Mesothelial cell of epicardium (in vitro differentiated cells): Measurements from ENCODE around the gene GSTA1. TPM values are rescaled to one million over a fixed set of nuclear protein-coding genes. Genes with fewer than 3 reads are reported as not detected.
"Not testable (repeated sequence)": the region's sequence is repeated elsewhere in the genome, so short reads cannot be mapped to it uniquely, and the experiment has no call there.

Source experiments
- DNase-seq, 2 experiments: peaks; one replicate each; pipeline ENCODE4 v3.0.0; 2021; ENCODE audit warnings: low spot score in 2 of 2; ENCODE audit not compliant: unreplicated experiment in 2 of 2
- H3K27ac Mint-ChIP-seq: 2 replicates; pipeline ENCODE4 v1.8.0; 2021; ENCODE audit warnings: mixed read lengths
- H3K27me3 Mint-ChIP-seq: 2 replicates; pipeline ENCODE4 v1.8.0; 2021; ENCODE audit warnings: low read depth, mixed read lengths
- H3K36me3 Mint-ChIP-seq: 2 replicates; pipeline ENCODE4 v1.8.0; 2021; ENCODE audit warnings: mixed read lengths
- H3K4me1 Mint-ChIP-seq: 2 replicates; pipeline ENCODE4 v1.8.0; 2021; ENCODE audit warnings: mixed read lengths
- H3K4me3 Mint-ChIP-seq: 2 replicates; pipeline ENCODE4 v1.8.0; 2021; ENCODE audit warnings: mild to moderate bottlenecking, moderate library complexity, mixed read lengths
- H3K9me3 Mint-ChIP-seq: 2 replicates; pipeline ENCODE4 v1.8.0; 2021; ENCODE audit warnings: mixed read lengths
- total RNA-seq: library from RNA; stranded (reverse); gene quantifications from 3 replicates; pipeline ENCODE4 v1.2.1, GENCODE V29; 2021
- TF ChIP-seq, protein P1 (sequence below): fragments of 200-600 bp; sonication (generic); IDR thresholded peaks from one replicate; pipeline ENCODE4 v1.5.0; 2021; ENCODE audit warnings: antibody characterized with exemption; ENCODE audit not compliant: unreplicated experiment

GSTA1 gene
- total RNA-seq, 1 donor from 2014 or later: not detected

DNA sequence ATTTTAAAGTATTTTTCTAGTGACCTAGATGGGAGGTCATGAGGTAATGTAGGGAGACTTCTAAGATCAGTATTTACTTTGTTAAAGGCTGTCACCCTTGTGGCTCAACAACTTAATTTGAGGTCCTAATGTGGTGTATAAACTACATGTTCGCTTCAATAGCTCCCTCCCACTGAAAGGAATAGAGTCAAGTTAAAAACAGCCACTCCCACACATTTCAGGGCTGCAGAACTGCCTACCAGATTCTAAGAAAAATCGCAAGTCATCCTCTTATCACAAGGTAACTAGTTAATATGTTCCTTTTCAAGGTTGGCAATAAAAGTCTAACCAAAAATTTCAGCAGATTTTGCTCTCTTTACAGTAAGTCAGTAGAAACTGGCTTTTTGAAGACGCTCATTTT is 15.1 kb downstream of the GSTA1 start:
- TF ChIP-seq, protein P1, sequence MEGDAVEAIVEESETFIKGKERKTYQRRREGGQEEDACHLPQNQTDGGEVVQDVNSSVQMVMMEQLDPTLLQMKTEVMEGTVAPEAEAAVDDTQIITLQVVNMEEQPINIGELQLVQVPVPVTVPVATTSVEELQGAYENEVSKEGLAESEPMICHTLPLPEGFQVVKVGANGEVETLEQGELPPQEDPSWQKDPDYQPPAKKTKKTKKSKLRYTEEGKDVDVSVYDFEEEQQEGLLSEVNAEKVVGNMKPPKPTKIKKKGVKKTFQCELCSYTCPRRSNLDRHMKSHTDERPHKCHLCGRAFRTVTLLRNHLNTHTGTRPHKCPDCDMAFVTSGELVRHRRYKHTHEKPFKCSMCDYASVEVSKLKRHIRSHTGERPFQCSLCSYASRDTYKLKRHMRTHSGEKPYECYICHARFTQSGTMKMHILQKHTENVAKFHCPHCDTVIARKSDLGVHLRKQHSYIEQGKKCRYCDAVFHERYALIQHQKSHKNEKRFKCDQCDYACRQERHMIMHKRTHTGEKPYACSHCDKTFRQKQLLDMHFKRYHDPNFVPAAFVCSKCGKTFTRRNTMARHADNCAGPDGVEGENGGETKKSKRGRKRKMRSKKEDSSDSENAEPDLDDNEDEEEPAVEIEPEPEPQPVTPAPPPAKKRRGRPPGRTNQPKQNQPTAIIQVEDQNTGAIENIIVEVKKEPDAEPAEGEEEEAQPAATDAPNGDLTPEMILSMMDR: no peak

GRCh38 chr6:52787917-52788316 is 15.7 kb downstream of the GSTA1 start:
- Mint-ChIP-seq H3K36me3 (no peaks in the 10 kb centered on the region), H3K4me1 (peaks cover 9% of the 10 kb centered on the region), H3K9me3 (peaks cover 6% of the 10 kb centered on the region), H3K4me3 (no peak overlapping the region), H3K27me3 (peaks cover 3% of the 10 kb centered on the region), H3K27ac (no peak overlapping the region)
- no peak for DNase-seq
- TF ChIP-seq, protein P1: no peak

More for the DNA sequence above, 15.1 kb downstream of the GSTA1 start:
- no peaks in the 10 kb centered on the region for H3K36me3 Mint-ChIP-seq
- H3K9me3 Mint-ChIP-seq: peaks cover 11% of the 10 kb centered on the region
- H3K27ac Mint-ChIP-seq: no peak overlapping the region
- no peak for DNase-seq
- H3K27me3 Mint-ChIP-seq: peaks cover 7% of the 10 kb centered on the region
- peaks cover 5% of the 10 kb centered on the region for H3K4me1 Mint-ChIP-seq
- H3K4me3 Mint-ChIP-seq: no peak overlapping the region

DNA sequence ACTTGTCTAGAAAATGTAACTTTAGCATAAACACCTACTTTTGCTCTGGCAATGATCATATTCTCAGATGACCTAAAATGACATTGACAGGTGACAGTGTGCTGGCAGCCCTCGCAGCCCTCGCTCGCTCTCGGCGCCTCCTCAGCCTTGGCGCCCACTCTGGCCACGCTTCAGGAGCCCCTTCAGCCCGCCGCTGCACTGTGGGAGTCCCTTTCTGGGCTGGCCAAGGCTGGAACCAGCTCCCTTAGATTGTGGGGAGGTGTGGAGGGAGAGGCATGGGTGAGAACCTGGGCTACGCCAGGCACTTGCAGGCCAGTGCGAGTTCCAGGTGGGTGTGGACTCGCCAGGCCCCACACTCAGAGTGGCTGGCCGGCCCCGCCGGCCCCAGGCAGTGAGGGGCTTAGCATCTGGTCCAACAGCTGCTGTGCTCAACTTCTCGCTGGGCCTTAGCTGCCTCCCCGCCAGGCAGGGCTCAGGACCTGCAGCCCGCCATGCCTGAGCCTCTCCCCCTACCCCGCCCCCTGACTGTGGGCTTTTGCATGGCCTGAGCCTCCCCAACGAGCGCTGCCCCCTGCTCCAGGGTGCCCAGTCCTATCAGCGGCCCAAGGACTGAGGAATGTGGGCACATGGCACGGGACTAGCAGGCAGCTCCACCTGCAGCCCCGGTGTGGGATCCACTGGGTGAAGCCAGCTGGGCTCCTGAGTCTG is 17.2 kb downstream of the GSTA1 start:
- Mint-ChIP-seq H3K36me3 (no peaks in the 10 kb centered on the region), H3K4me1 (peaks cover 13% of the 10 kb centered on the region), H3K9me3 (no peaks in the 10 kb centered on the region), H3K4me3 (no peak overlapping the region), H3K27me3 (peaks cover 1% of the 10 kb centered on the region), H3K27ac (no peak overlapping the region)
- TF ChIP-seq, protein P1: no peak
- DNase-seq: no peak

DNA sequence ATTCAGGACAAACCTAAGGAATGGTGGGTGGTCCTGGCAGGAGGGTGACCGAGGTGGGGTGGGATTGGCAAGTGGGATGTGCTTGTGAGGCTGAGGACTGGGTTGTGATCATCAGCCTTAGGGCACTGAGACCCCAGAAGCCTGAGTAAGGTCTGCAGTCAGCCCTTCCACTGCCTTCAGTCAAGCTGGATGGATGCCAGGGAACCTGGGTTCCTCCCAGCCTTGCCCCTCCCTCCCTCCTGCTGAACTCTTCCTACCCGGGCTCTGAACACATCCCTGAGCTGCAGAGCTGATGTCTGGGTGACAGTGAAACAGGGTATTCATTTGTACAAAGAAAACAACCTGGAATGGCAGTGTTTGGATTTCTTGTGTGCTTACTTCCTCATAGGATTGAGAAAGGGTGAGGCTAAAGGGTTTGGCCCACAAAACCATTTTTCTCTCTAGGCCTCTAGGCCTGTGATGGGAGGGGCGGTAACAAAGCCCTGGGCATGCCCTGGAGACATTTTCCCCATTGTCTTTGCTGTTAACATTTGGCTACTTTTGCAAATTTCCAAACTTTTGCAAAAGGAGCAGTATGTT is 20.8 kb downstream of the GSTA1 start:
- H3K4me1 Mint-ChIP-seq: peaks cover 10% of the 10 kb centered on the region
- not testable (repeated sequence) for H3K36me3 Mint-ChIP-seq, DNase-seq, H3K9me3 Mint-ChIP-seq, H3K4me3 Mint-ChIP-seq, H3K27ac Mint-ChIP-seq, H3K27me3 Mint-ChIP-seq

DNA sequence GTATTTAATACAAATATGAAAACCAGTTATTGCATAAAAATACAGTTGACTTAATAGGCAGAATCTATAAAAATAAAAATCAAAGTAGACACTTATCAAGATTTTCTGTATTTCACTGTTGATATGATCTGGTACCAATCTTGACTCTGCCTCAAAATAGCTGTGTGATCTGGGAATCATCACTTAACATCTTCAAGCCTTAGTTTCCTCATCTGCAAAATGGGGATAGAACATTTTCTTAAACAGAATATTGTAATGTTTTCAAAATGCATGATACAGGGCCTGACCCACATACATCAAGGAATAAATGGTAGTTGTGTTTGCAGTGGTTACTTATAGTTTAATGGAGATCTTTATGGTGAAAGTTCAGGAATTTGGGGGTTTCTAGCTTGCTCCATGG is 21.4 kb downstream of the GSTA1 start:
- H3K36me3 Mint-ChIP-seq, H3K9me3 Mint-ChIP-seq, H3K4me3 Mint-ChIP-seq, H3K27ac Mint-ChIP-seq, H3K27me3 Mint-ChIP-seq, DNase-seq: not testable (repeated sequence)
- peaks cover 10% of the 10 kb centered on the region for H3K4me1 Mint-ChIP-seq

DNA sequence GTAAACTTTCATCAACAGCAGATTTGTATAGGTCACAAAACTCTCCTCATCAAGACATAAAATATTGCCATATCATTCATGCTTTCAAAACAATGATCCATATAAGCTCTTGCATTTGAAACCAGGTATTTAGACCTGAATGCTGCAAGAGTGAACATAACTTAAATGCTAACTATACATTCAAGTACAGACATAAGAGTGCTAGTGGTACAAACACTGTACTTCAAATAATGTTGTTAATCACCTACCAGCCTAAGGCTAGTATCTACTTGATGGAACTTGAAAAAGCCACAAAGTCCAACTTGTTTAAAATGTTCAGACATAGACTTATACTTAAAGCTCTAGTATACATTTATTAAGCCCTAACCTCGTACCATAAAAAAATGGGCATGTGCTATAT is 24.4 kb downstream of the GSTA1 start:
- peaks cover 5% of the 10 kb centered on the region for H3K27me3 Mint-ChIP-seq
- TF ChIP-seq, protein P1: no peak
- H3K4me1 Mint-ChIP-seq: peaks cover 10% of the 10 kb centered on the region
- no peaks in the 10 kb centered on the region for H3K36me3 Mint-ChIP-seq
- H3K4me3 Mint-ChIP-seq: no peak overlapping the region
- no peak for DNase-seq
- peaks cover 9% of the 10 kb centered on the region for H3K9me3 Mint-ChIP-seq
- H3K27ac Mint-ChIP-seq: no peak overlapping the region

- H3K36me3 Mint-ChIP-seq, DNase-seq, H3K9me3 Mint-ChIP-seq, H3K27ac Mint-ChIP-seq, H3K4me1 Mint-ChIP-seq, H3K4me3 Mint-ChIP-seq, H3K27me3 Mint-ChIP-seq: not testable (repeated sequence)
These were observed 26.8 kb downstream of the GSTA1 start for GRCh38 chr6:52776711-52777351.

DNA sequence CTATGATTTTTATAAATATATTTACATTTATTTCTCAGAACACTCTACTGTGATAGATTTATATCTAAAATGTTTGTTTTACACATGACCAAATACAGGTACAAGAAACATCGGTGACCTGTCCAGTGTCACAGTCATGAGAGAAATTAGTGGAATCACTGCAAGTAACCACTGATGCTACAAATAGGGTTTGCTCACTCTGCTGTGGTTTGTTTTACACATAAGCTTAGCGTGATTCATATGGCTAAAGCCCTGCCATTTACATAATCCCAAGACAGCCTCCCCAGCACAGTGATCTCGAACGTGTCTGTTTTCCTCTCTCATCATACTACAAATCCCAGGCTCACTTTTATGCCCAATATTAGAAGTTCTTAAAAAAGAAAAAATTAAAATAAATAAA is 34.2 kb downstream of the GSTA1 start:
- DNase-seq, H3K27me3 Mint-ChIP-seq, H3K27ac Mint-ChIP-seq, H3K36me3 Mint-ChIP-seq, H3K9me3 Mint-ChIP-seq, H3K4me1 Mint-ChIP-seq, H3K4me3 Mint-ChIP-seq: not testable (repeated sequence)

GRCh38 chr6:52767658-52768057 is 36.0 kb downstream of the GSTA1 start:
- DNase-seq, H3K27ac Mint-ChIP-seq, H3K4me3 Mint-ChIP-seq, H3K27me3 Mint-ChIP-seq, H3K36me3 Mint-ChIP-seq, H3K4me1 Mint-ChIP-seq, H3K9me3 Mint-ChIP-seq: not testable (repeated sequence)
